ENCODE results near the gene TMBIM1. TPM values are rescaled to one million over a fixed set of nuclear protein-coding genes. Genes with fewer than 3 reads are reported as not detected.

Gene TMBIM1
- total and polyA plus RNA-seq, 8 donors, result 94.6 to 318 (median 129) TPM

DNA sequence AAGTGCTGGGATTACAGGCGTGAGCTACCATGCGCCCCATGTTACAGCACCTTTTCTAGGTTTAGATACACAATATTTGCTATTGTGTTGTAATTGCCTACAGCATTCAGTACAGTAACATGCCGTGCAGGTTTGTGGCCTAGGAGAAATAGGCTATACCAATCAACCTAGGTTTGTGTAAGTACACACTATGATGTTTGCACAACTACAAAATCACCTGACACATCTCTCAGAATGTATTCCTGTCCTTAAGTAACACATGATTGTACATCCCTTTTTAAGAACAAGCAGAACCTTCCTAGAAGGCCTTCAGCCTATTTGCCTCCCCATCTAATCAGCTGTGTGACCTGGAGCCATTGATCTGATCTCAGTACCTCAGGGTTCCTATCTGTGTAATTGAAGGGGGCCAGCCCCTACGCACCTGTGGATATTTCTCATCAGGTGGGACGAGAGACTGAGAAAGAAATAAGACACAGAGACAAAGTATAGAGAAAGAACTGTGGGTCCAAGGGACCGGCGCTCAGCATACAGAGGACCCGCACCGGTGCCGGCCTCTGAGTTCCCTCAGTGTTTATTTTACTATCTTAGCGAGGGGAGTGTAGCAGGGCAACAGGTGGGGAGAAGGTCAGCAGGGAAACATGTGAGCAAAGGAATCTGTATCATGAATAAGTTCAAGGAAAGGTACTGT lies 18.7 kb upstream of the TMBIM1 start:
- Histone ChIP-seq H3K4me3 (no peak overlapping the region), H3K27ac (peak overlapping the region; percentile 75 to 90 (median 85)), H3K27me3 (no peaks in the 10 kb centered on the region), H3K9me3 (no peaks in the 10 kb centered on the region), H3K4me1 (peaks cover 0 to 33% (median 14%) of the 10 kb centered on the region in 4 donors), H3K36me3 (no peaks in the 10 kb centered on the region)
- TF ChIP-seq, protein P1, sequence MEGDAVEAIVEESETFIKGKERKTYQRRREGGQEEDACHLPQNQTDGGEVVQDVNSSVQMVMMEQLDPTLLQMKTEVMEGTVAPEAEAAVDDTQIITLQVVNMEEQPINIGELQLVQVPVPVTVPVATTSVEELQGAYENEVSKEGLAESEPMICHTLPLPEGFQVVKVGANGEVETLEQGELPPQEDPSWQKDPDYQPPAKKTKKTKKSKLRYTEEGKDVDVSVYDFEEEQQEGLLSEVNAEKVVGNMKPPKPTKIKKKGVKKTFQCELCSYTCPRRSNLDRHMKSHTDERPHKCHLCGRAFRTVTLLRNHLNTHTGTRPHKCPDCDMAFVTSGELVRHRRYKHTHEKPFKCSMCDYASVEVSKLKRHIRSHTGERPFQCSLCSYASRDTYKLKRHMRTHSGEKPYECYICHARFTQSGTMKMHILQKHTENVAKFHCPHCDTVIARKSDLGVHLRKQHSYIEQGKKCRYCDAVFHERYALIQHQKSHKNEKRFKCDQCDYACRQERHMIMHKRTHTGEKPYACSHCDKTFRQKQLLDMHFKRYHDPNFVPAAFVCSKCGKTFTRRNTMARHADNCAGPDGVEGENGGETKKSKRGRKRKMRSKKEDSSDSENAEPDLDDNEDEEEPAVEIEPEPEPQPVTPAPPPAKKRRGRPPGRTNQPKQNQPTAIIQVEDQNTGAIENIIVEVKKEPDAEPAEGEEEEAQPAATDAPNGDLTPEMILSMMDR (IDR thresholded peaks at IDR 0.05), result no peak
- TF ChIP-seq POLR2AphosphoS5 (IDR thresholded peaks at IDR 0.05), result peak in 2 of 3 donors; percentile 9 to 11
- intact Hi-C loops (cut with DNase I; ENCODE audit: low total_unique reads), result no loop called here
- peak; percentile 55 to 73 for DNase-seq
- WGBS, 5 donors, result 33 to 55% (median 50%) methylated on average over 11 of the region's 11 CpGs

DNA sequence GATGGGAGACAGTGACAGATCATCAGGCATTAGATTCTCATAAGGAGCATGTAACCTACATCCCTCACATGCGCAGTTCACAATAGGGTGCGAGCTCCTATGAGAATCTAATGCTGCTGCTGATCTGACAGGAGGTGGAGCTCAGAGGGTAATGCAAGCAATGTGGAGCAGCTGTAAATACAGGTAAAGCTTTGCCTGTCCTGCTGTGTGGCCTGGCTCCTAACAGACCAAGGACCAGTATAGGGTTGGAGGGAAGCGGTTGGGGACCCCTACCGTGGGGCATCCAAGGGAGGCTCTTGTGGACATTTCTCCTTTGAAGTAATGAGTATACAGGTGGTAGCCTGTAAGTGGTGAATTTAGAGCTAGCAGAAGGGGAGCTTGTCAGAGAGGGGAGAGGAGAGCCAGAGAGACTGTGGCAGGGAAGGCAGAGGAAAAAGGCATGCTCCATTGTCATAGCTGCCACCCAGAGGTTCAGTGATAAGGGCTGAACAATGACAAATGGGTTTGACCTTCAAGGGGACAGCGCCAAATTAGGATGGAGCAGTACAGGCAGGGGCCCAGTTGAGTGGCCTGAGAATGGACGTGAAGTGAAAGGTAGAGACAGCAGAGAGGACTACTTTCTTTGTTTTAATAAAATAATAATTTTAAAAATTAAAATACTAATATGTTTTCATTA lies 15.2 kb upstream of the TMBIM1 start:
- 68 to 83% (median 79%) methylated on average over 6 of the region's 6 CpGs for WGBS, 5 donors
- no peak overlapping the region for H3K27ac ChIP-seq
- intact Hi-C loops (cut with DNase I; ENCODE audit: low total_unique reads), result loop anchor here (10.0 kb wide), 1 partner anchor 87 kb away; the partner anchor contains the start of gene CTDSP1
- TF ChIP-seq, protein P1 (IDR thresholded peaks at IDR 0.05), result no peak
- no peak for TF ChIP-seq EP300 (IDR thresholded peaks at IDR 0.05)
- H3K36me3 ChIP-seq, result no peaks in the 10 kb centered on the region
- H3K27me3 ChIP-seq, result no peaks in the 10 kb centered on the region
- H3K9me3 ChIP-seq, result no peaks in the 10 kb centered on the region
- peak in 1 of 2 donors; percentile 22 for DNase-seq
- no peak overlapping the region for H3K4me3 ChIP-seq
- H3K4me1 ChIP-seq, result peaks cover 0 to 25% (median 10%) of the 10 kb centered on the region in 4 donors

DNA sequence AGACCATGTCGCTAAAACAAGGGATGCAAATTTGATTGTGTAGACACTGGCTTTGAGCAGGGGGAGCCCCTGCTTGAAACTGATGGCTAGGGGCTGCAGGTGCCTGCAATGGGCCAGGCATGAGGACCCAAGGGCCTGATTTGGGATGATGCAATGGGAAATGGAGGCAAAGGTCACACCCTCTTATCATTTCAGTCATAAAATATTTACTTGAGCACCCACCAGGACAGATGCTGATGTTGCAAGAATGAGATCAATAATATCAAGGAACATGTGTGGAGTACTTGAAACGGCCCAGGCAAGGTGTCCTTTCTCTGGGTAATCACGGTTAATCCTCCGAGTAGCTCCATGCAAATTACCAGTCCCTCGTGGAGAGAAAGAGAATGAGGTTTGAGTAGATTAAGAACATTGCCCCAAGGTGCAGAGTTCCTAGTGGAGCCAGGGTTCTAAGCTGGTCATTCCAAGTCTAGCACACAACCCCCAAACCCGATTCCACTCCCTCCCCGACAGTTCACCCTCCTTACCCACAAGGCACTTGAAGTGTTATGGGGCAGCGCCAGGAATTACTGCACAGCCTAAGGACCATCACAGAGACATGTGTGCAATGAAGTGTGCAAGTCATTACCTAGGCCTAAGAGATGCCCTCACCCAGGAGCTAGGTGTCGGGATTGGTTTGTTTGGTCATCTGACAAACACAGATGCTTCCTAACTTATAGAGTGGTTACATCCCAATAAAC lies 14.0 kb upstream of the TMBIM1 start:
- no peaks in the 10 kb centered on the region for H3K9me3 ChIP-seq
- no peak for DNase-seq
- TF ChIP-seq, protein P1 (IDR thresholded peaks at IDR 0.05), result no peak
- no peak for TF ChIP-seq POLR2A (IDR thresholded peaks at IDR 0.05)
- no peak for TF ChIP-seq POLR2AphosphoS5 (IDR thresholded peaks at IDR 0.05)
- TF ChIP-seq EP300 (IDR thresholded peaks at IDR 0.05), result no peak
- intact Hi-C loops (cut with DNase I; ENCODE audit: low total_unique reads), result loop anchor here (10.0 kb wide), 1 partner anchor 88 kb away; the partner anchor contains the start of gene CTDSP1
- no peak overlapping the region for H3K4me3 ChIP-seq
- peaks cover 0 to 21% (median 11%) of the 10 kb centered on the region in 4 donors for H3K4me1 ChIP-seq
- H3K27ac ChIP-seq, result no peak overlapping the region
- no peaks in the 10 kb centered on the region for H3K27me3 ChIP-seq
- 79 to 89% (median 84%) methylated on average over 9 of the region's 9 CpGs for WGBS, 5 donors
- H3K36me3 ChIP-seq, result no peaks in the 10 kb centered on the region

DNA sequence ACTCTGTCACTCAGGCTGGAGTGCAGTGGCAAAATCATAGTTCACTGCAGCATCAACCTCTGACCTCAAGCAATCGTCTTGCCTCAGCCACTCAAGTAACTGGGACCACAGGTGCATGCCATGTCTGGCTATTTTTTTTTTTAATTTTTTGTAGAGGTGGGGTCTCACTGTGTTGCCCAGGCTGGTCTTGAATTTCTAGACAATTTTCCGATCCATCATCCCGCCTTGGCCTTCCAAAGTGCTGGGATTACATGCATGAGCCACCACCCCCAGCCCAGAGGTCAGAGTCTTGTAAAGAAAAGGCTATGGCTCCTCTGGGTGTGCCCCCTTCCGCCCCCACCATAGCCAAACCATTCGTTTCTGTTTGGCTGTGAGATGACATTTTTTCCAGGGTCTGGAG lies 13.1 kb upstream of the TMBIM1 start:
- Histone ChIP-seq H3K27ac (no peak overlapping the region), H3K27me3 (no peaks in the 10 kb centered on the region), H3K9me3 (no peaks in the 10 kb centered on the region), H3K36me3 (no peaks in the 10 kb centered on the region), H3K4me3 (no peak overlapping the region), H3K4me1 (peaks cover 0 to 19% (median 9%) of the 10 kb centered on the region in 4 donors)
- 61 to 68% (median 64%) methylated on average over 5 of the region's 5 CpGs for WGBS, 5 donors
- intact Hi-C loops (cut with DNase I; ENCODE audit: low total_unique reads), result loop anchor here (10.0 kb wide), 1 partner anchor 89 kb away; the partner anchor contains the start of gene CTDSP1
- no peak for DNase-seq
- TF ChIP-seq POLR2A (IDR thresholded peaks at IDR 0.05), result no peak
- no peak for TF ChIP-seq POLR2AphosphoS5 (IDR thresholded peaks at IDR 0.05)
- TF ChIP-seq EP300 (IDR thresholded peaks at IDR 0.05), result no peak
- TF ChIP-seq, protein P1 (IDR thresholded peaks at IDR 0.05), result no peak

Data from stomach (tissue), 9 donors.